PC-9 (cell line): ENCODE data around the gene SNRNP40. TPM values are rescaled to one million over a fixed set of nuclear protein-coding genes. Genes with fewer than 3 reads are reported as not detected.
"Not testable (repeated sequence)": the region's sequence is repeated elsewhere in the genome, so short reads cannot be mapped to it uniquely, and the experiment has no call there.

ENCODE experiments used
- BruUV-seq: library from RNA; stranded (reverse); fragments of 400-500 nt; replicated peaks from 2 replicates; lab custom pipeline; 2021; lab: Mats Ljungman, UMichigan
- CTCF ChIA-PET: fragments of 300-600 bp; sonication (Branson Sonifier 250); formaldehyde crosslinking; loops from one replicate; lab custom pipeline; 2022; ENCODE audit warnings: antibody characterized with exemption; lab: Charles Lee
- POLR2A ChIA-PET: fragments of 300-600 bp; sonication (Branson Sonifier 250); formaldehyde crosslinking; loops from one replicate; lab custom pipeline; 2022; ENCODE audit warnings: antibody characterized with exemption; ENCODE audit not compliant: unreplicated experiment; lab: Charles Lee
- DNase-seq, 2 experiments: peaks; one replicate each; pipeline versions ENCODE4 v3.0.0 to v3.0.0-alpha.2; 2015 to 2022; ENCODE audit warnings: mixed read lengths in 1 of 2
- H2AFZ ChIP-seq: fragments of 200-600 bp; sonication (generic); 2 replicates; pipeline ENCODE4 v1.8.1; 2017; ENCODE audit warnings: antibody characterized with exemption
- H3F3A ChIP-seq: fragments of 200-600 bp; sonication (generic); 2 replicates; pipeline ENCODE4 v1.8.1; 2017; ENCODE audit warnings: antibody characterized with exemption, mild to moderate bottlenecking, low read depth; ENCODE audit not compliant: insufficient read depth
- H3K27ac ChIP-seq: fragments of 200-600 bp; sonication (generic); 2 replicates; pipeline ENCODE4 v1.6.1; 2016; ENCODE audit warnings: mixed run types
- H3K27me3 ChIP-seq: fragments of 200-600 bp; sonication (generic); 2 replicates; pipeline ENCODE4 v1.6.1; 2016; ENCODE audit warnings: low read depth, mixed run types; ENCODE audit not compliant: insufficient read depth
- H3K36me3 ChIP-seq: fragments of 200-600 bp; sonication (generic); 2 replicates; pipeline ENCODE4 v1.6.1; 2016; ENCODE audit warnings: low read depth, mixed run types
- H3K4me1 ChIP-seq: fragments of 200-600 bp; sonication (generic); replicated peaks from 2 replicates; pipeline ENCODE4 v1.6.1; 2016; ENCODE audit warnings: mixed run types; ENCODE audit not compliant: insufficient read depth
- H3K4me2 ChIP-seq: fragments of 200-600 bp; sonication (generic); 2 replicates; pipeline ENCODE4 v1.6.1; 2017; ENCODE audit warnings: mixed run types
- H3K4me3 ChIP-seq: fragments of 200-600 bp; sonication (generic); 2 replicates; pipeline ENCODE4 v1.6.1; 2016; ENCODE audit warnings: mixed run types
- H3K79me2 ChIP-seq: fragments of 200-600 bp; sonication (generic); 2 replicates; pipeline ENCODE4 v1.6.1; 2017; ENCODE audit warnings: low read depth, mixed run types
- H3K9me2 ChIP-seq: fragments of 200-600 bp; sonication (generic); 2 replicates; pipeline ENCODE4 v1.8.1; 2017; ENCODE audit warnings: mild to moderate bottlenecking; ENCODE audit not compliant: insufficient read depth
- H3K9me3 ChIP-seq: fragments of 200-600 bp; sonication (generic); 2 replicates; pipeline ENCODE4 v1.8.1; 2016; ENCODE audit warnings: low read depth; ENCODE audit not compliant: insufficient read depth
- H4K20me1 ChIP-seq: fragments of 200-600 bp; sonication (generic); 2 replicates; pipeline ENCODE4 v1.8.1; 2017; ENCODE audit not compliant: insufficient read depth
- EZH2 ChIP-seq: fragments of 200-600 bp; sonication (generic); IDR thresholded peaks from 2 replicates; pipeline ENCODE4 v1.8.0; 2017; ENCODE audit warnings: antibody characterized with exemption, low read depth
- intact Hi-C: fragments of 100-400 bp; cut with micrococcal nuclease; formaldehyde crosslinking; loops from one replicate; pipeline ENCODE4 v1.10.0; 2022; ENCODE audit not compliant: unreplicated experiment
- total RNA-seq: library from RNA; stranded (reverse); gene quantifications from 2 replicates; pipeline ENCODE4 v1.2.3, GENCODE V29; 2021
- TF ChIP-seq, protein P1 (sequence below): fragments of 200-600 bp; sonication (generic); conservative IDR thresholded peaks from 2 replicates; pipeline ENCODE4 v1.6.1; 2017; ENCODE audit warnings: mixed run types, antibody characterized with exemption, mild to moderate bottlenecking, moderate library complexity

The SNRNP40 gene
- total RNA-seq, 1 experiment from 2014 or later = 59.5 TPM

DNA sequence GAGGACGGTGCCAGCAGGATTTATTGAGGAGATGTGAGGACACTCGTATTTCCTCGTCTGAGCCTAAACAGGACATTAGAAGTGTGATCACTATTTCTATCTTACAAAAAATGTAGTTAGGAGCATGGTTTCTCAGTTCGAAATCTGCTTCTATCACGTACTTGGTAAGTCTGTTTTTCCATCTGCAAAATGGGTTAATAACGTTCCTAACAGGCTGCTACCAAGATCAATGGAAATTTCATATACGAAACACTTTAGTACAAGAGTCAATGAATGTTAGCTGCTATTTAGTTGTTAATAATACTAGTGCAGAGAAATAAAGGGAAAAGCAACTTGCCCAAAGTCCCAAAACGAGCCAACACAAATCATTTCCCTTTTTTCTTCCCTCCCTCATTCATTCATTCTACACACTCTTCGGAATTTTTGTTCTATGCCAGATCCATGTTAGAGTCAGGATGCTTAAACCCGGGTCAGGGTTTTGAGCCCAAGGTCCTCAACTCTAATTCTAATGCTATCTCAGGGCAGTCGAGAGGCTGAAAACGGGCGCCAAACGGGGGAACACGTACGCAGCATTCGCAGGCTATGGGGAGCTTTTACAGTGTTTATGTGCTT, 608 bp downstream of the SNRNP40 start:
- Histone ChIP-seq H2AFZ (peak overlapping the region; percentile 81), H3K27me3 (no peaks in the 10 kb centered on the region), H3K9me3 (no peaks in the 10 kb centered on the region), H3K9me2 (no peaks in the 10 kb centered on the region), H3K36me3 (0 out of 2 replicates have a peak, but pooled peaks cover 4% of the 10 kb centered on the region), H3F3A (no peaks in the 10 kb centered on the region), H3K4me3 (peak overlapping the region; percentile 72), H3K79me2 (peaks cover 61% of the 10 kb centered on the region), H4K20me1 (no peaks in the 10 kb centered on the region), H3K4me1 (peaks cover 9% of the 10 kb centered on the region; the same call in 1 of the 2 replicates), H3K27ac (0 out of 2 replicates have a peak overlapping the region, but pooled peaks have one; percentile 24), H3K4me2 (peak overlapping the region; percentile 92)
- TSS peak; percentile 64 for BruUV-seq
- intact Hi-C loops = loop anchor here (2.0 to 10.0 kb wide), 2 partner anchors 129 to 253 kb away; no protein-coding TSS in a partner anchor
- ChIA-PET POLR2A (no interaction called here), CTCF (interaction anchor here (0.5 kb wide), 1 partner anchor 574 kb away, joined by 6 read pairs; no protein-coding TSS in a partner anchor)
- no peak for TF ChIP-seq EZH2
- TF ChIP-seq, protein P1, sequence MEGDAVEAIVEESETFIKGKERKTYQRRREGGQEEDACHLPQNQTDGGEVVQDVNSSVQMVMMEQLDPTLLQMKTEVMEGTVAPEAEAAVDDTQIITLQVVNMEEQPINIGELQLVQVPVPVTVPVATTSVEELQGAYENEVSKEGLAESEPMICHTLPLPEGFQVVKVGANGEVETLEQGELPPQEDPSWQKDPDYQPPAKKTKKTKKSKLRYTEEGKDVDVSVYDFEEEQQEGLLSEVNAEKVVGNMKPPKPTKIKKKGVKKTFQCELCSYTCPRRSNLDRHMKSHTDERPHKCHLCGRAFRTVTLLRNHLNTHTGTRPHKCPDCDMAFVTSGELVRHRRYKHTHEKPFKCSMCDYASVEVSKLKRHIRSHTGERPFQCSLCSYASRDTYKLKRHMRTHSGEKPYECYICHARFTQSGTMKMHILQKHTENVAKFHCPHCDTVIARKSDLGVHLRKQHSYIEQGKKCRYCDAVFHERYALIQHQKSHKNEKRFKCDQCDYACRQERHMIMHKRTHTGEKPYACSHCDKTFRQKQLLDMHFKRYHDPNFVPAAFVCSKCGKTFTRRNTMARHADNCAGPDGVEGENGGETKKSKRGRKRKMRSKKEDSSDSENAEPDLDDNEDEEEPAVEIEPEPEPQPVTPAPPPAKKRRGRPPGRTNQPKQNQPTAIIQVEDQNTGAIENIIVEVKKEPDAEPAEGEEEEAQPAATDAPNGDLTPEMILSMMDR = no peak
- no peak for DNase-seq

DNA sequence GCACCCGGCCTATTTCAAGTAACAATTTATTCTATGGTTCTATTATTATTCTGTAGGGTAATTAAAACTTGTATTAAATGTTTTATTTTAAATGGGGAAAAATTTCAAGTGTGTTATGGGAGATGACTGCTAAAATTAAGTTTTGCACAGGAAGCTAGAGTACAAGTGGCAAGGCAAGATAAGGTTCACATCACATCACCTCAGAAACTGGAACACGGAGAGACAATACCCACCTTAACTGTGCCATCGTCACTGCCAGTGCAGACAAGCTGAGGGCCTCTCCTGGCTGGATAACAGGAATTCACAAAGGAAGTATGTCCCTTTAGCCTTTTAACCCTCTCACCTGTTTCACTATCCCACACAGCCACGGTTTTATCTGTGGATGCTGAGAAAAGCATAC, 7.6 kb downstream of the SNRNP40 start:
- H3K4me2 ChIP-seq = no peak overlapping the region
- H3K36me3 ChIP-seq = peaks cover 4% of the 10 kb centered on the region; the same call in 1 of the 2 replicates
- no peak for DNase-seq
- 0 out of 2 replicates have a peak, but pooled peaks cover 4% of the 10 kb centered on the region for H3K79me2 ChIP-seq
- no peak overlapping the region for H3K27ac ChIP-seq
- no TSS peak for BruUV-seq
- no peak overlapping the region for H2AFZ ChIP-seq
- no peaks in the 10 kb centered on the region for H3K9me2 ChIP-seq
- intact Hi-C loops = no loop called here
- no peaks in the 10 kb centered on the region for H3K4me1 ChIP-seq
- H3F3A ChIP-seq = no peaks in the 10 kb centered on the region
- no peaks in the 10 kb centered on the region for H4K20me1 ChIP-seq
- no peaks in the 10 kb centered on the region for H3K27me3 ChIP-seq
- H3K9me3 ChIP-seq = no peaks in the 10 kb centered on the region
- no peak for TF ChIP-seq EZH2
- TF ChIP-seq, protein P1 = no peak
- POLR2A ChIA-PET = no interaction called here
- CTCF ChIA-PET = no interaction called here
- H3K4me3 ChIP-seq = no peak overlapping the region

DNA sequence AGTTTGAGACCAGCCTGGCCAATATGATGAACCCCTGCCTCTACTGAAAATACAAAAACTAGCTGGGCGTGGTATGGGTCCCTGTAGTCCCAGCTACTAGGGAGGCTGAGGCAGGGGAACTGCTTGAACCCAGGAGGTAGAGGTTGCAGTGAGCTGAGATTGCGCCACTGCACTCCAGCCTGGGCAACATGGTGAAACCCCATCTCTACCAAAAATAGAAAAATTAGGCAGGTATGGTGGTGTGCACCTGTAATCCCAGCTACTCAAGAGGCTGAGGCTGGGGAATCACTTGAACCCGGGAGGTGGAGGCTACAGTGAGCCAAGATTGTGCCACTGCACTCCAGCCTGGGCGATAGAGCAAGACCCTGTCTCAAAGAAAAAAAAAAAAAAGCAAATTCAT, 8.8 kb downstream of the SNRNP40 start:
- H3K9me3 ChIP-seq, H3K27ac ChIP-seq, H4K20me1 ChIP-seq, DNase-seq, H3K4me1 ChIP-seq, BruUV-seq, POLR2A ChIA-PET, H2AFZ ChIP-seq, H3K4me2 ChIP-seq, H3K79me2 ChIP-seq, H3F3A ChIP-seq, H3K36me3 ChIP-seq, CTCF ChIA-PET, H3K4me3 ChIP-seq, H3K27me3 ChIP-seq, H3K9me2 ChIP-seq: not testable (repeated sequence)
- intact Hi-C loops = loop anchor here (2.0 kb wide), 1 partner anchor 51 kb away; no protein-coding TSS in a partner anchor

DNA sequence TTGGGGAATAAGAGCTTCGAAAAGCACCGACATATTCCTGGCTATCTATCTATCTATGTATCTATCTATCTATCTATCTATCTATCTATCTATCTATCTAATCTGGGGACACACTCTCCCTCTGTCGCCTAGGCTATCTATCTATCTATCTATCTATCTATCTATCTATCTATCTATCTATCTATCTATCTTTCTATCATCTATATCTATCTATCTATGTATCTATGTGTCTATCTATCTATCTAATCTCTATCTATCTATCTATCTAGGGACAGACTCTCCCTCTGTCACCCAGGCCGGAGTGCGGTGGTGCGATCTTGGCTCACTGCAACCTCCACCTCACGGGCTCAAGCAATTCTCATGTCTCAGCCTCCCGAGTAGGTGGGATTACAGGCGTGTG, 14.2 kb downstream of the SNRNP40 start:
- POLR2A ChIA-PET, H4K20me1 ChIP-seq, BruUV-seq, H2AFZ ChIP-seq, H3K27me3 ChIP-seq, intact Hi-C loops, H3K36me3 ChIP-seq, H3K9me2 ChIP-seq, H3K4me2 ChIP-seq, H3F3A ChIP-seq, DNase-seq, H3K4me1 ChIP-seq, H3K79me2 ChIP-seq, H3K9me3 ChIP-seq, CTCF ChIA-PET, H3K4me3 ChIP-seq, H3K27ac ChIP-seq: not testable (repeated sequence)
